Hepatocyte (in vitro differentiated cells): ENCODE measurements around the gene RANBP10.

Source experiments
- CTCF ChIP-seq: fragments of 200-600 bp; sonication (generic); IDR thresholded peaks from 2 replicates; pipeline ENCODE4 v1.5.1; 2016; ENCODE audit warnings: antibody characterized with exemption, mild to moderate bottlenecking; ENCODE audit not compliant: poor library complexity
- EZH2phosphoT487 ChIP-seq: fragments of 200-600 bp; sonication (generic); IDR thresholded peaks from one replicate; pipeline ENCODE4 v1.6.1; 2018; ENCODE audit warnings: antibody characterized with exemption, mild to moderate bottlenecking, low read depth, moderate library complexity; ENCODE audit not compliant: unreplicated experiment, severe bottlenecking

GRCh38 chr16:67726106-67727034, 80.0 kb downstream of the RANBP10 start:
- TF ChIP-seq CTCF (no peak), EZH2phosphoT487 (no peak)
